Measurements from ENCODE around the gene KRT79.

KRT79 gene

DNA sequence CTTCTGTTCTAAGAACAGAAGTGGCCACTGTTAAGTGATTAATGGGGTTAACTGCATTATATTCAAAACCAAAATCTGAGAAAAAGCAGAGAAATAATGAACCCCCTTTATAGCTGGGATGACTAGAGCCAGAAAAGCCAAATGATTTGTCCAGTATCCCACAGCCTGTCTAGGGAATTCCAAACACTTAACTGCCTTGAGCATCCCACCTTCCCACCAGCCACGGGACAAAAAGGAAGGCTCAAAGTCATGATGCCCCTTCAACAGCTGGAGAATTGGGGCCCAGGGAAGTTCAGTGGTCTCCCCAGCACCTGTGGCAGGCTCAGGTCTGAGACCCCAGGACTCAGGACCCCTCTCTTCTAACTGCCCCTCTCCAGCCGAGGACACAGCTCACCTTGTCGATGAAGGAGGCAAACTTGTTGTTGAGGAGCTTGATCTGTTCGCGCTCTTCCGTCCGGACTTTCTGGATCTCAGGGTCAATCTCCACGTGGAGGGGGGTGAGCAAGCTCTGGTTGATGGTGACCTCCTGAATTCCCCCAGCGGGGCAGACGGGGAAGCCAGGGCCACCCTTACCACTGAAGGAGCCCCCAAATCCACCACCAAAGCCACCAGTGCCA lies 20.8 kb downstream of the KRT79 start:
- no peaks in the 10 kb centered on the region for H3K9me3 Mint-ChIP-seq
- peaks cover 11% of the 10 kb centered on the region for H3K4me1 Mint-ChIP-seq (ENCODE audit: low read depth)
- no peak overlapping the region for H3K27ac Mint-ChIP-seq
- H3K27me3 Mint-ChIP-seq = no peaks in the 10 kb centered on the region
- no peaks in the 10 kb centered on the region for H3K36me3 Mint-ChIP-seq (ENCODE audit: low read depth)
- no peak overlapping the region for H3K4me3 Mint-ChIP-seq

DNA sequence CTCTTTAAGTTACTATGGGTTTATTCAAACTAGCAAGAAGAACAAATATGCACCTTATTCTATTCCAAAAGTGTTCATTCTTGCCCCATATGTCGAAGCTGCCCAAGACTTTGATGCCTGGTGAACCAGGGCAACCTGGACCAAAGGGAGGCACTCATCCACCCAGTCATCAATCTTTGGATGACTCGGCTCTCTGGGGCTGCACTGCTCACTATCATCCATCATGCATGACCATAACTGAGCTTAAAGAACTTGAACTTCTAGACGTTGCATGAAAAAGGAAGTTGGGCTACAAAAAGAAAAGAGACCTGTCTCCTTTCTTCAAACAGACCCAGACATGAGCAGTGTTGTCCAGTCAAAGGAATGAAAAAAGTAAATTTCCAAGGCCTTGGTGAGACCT lies 21.4 kb downstream of the KRT79 start:
- Mint-ChIP-seq H3K27me3 (no peaks in the 10 kb centered on the region), H3K27ac (no peak overlapping the region), H3K4me3 (no peak overlapping the region), H3K9me3 (no peaks in the 10 kb centered on the region), H3K4me1 (ENCODE audit: low read depth) (peaks cover 7% of the 10 kb centered on the region), H3K36me3 (ENCODE audit: low read depth) (no peaks in the 10 kb centered on the region)

DNA sequence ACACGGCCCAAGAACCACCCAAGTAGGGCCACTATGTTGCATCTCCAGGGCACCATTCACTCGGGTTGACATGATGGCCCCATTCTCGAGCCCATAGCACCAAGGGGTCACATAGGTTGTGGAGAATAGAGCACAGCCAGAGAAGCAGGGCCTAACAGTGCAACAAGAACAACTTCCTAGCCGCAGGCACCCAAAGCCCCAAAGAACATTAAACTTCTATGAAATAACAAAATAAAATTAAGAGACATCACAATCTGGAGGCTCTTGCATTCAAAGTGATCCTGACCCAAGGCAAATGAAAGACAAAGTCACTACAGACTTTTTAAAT lies 22.1 kb downstream of the KRT79 start:
- H3K27me3 Mint-ChIP-seq = no peaks in the 10 kb centered on the region
- H3K27ac Mint-ChIP-seq = no peak overlapping the region
- no peak overlapping the region for H3K4me3 Mint-ChIP-seq
- H3K4me1 Mint-ChIP-seq (ENCODE audit: low read depth) = no peaks in the 10 kb centered on the region
- H3K36me3 Mint-ChIP-seq (ENCODE audit: low read depth) = no peaks in the 10 kb centered on the region
- H3K9me3 Mint-ChIP-seq = no peaks in the 10 kb centered on the region

DNA sequence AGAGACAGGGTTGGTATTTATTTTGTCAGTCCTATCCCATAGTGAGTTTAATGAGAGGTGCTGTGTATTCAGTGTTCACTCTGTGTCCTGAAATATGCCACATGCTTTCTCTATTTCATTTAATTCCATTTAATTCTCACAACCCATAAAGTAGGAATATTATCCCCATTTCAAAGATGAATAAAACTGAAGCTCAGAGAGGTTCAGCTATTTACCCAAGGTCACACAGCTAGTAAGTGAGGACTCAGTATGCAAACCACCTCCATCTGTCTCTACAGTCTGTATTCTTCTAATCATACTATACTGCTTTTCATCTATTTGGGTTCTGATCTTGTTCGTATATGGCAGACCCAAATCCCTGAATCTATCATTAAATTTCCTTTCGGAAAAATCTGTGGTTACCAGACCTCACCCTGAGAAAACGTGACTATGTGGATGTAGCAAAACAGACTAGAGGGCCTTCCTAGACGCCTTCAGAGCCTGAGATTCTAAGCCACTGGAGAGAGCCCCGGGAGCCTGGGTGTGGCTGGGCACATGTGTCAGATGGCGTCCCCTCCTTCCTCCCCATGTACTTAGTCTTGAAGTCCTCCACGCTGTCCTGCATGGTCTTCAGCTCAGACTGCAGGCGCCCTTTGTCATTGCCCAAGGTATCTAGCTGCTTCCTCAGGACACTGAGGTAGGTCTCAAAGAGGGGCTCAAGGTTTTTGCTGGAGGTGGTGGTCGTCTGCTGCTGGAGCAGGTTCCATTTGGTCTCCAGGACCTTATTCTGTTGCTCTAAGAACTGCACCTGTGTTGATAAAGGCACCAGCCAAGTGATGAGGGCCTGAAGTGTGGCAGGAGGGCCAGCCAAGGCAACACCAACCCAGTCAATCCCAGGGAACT lies 22.7 kb downstream of the KRT79 start:
- H3K27ac Mint-ChIP-seq = no peak overlapping the region
- no peaks in the 10 kb centered on the region for H3K9me3 Mint-ChIP-seq
- no peaks in the 10 kb centered on the region for H3K4me1 Mint-ChIP-seq (ENCODE audit: low read depth)
- no peaks in the 10 kb centered on the region for H3K27me3 Mint-ChIP-seq
- no peak overlapping the region for H3K4me3 Mint-ChIP-seq
- no peaks in the 10 kb centered on the region for H3K36me3 Mint-ChIP-seq (ENCODE audit: low read depth)

- Mint-ChIP-seq H3K4me3 (no peak overlapping the region), H3K27me3 (no peaks in the 10 kb centered on the region), H3K27ac (no peak overlapping the region), H3K9me3 (no peaks in the 10 kb centered on the region), H3K4me1 (ENCODE audit: low read depth) (no peaks in the 10 kb centered on the region), H3K36me3 (ENCODE audit: low read depth) (no peaks in the 10 kb centered on the region)
Measured at GRCh38 chr12:52810554-52810953, 23.6 kb downstream of the KRT79 start.

DNA sequence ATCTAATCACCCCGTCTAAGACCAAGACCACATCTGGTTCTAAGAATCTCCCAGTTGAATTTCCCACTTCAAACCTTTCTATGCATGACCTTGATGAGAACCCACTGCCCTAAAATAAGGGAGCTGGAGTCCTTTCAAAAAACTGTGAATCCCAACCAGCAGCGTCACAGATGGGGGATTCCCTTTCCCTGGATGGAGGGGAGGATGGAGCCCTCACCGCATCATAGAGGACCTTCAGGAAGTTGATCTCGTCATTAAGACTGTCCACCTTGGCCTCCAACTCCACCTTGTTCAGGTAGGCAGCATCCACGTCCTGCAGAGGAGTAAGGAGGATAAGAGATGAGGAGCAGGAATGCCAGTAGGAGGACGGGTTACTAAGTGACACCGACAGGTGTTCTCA lies 24.9 kb downstream of the KRT79 start:
- no peaks in the 10 kb centered on the region for H3K9me3 Mint-ChIP-seq
- no peaks in the 10 kb centered on the region for H3K4me1 Mint-ChIP-seq (ENCODE audit: low read depth)
- no peak overlapping the region for H3K4me3 Mint-ChIP-seq
- H3K27ac Mint-ChIP-seq = no peak overlapping the region
- no peaks in the 10 kb centered on the region for H3K36me3 Mint-ChIP-seq (ENCODE audit: low read depth)
- no peaks in the 10 kb centered on the region for H3K27me3 Mint-ChIP-seq

- H3K27ac Mint-ChIP-seq = no peak overlapping the region
- no peak overlapping the region for H3K4me3 Mint-ChIP-seq
- H3K27me3 Mint-ChIP-seq = no peaks in the 10 kb centered on the region
- H3K36me3 Mint-ChIP-seq (ENCODE audit: low read depth) = no peaks in the 10 kb centered on the region
- H3K9me3 Mint-ChIP-seq = no peaks in the 10 kb centered on the region
- no peaks in the 10 kb centered on the region for H3K4me1 Mint-ChIP-seq (ENCODE audit: low read depth)
Measured at GRCh38 chr12:52808573-52809160, 25.4 kb downstream of the KRT79 start.

DNA sequence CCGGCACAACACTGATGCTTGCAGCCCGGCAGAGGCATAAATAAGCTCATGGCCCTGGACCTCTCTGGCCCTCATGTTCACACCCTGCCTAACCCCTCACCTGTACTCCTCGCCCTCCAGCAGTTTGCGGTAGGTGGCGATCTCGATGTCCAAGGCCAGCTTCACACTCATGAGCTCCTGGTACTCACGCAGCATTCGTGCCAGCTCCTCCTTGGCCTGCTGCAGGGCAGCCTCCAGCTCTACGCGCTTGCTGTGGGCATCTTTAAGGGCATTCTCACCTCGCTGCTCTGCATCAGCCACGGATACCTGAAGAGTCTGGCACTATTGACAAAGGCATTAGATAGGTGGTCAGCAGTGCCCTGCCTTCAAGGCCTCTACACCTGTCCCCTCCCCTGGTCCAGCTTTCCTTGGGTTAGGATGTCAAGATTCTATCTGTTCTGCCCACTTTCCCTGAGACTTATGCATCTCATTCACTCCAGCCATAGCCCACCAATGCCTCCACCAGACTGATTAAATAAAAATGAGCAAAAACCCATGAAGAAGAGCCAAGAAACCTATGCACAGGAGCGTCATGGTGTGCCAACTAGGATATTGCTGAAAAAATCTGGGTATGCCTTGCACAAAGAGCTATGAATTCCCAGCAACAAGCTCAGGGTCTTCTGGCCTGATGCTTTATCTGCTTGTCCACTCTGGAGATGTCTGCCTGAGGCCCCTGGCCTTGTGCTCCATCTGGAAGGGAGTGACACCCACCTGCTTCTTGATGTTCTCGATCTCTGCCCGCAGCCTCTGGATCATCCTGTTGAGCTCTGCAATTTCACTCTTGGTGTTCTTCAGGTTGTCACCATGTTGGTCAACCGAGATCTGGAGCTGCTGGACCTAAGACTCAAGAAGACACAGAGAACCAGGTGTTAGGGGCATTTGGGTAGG lies 26.3 kb downstream of the KRT79 start:
- H3K4me1 Mint-ChIP-seq (ENCODE audit: low read depth) = no peaks in the 10 kb centered on the region
- no peak overlapping the region for H3K27ac Mint-ChIP-seq
- H3K36me3 Mint-ChIP-seq (ENCODE audit: low read depth) = no peaks in the 10 kb centered on the region
- H3K27me3 Mint-ChIP-seq = no peaks in the 10 kb centered on the region
- H3K9me3 Mint-ChIP-seq = no peaks in the 10 kb centered on the region
- no peak overlapping the region for H3K4me3 Mint-ChIP-seq

GRCh38 chr12:52806821-52807543 lies 27.1 kb downstream of the KRT79 start:
- Mint-ChIP-seq H3K27ac (no peak overlapping the region), H3K4me1 (ENCODE audit: low read depth) (no peaks in the 10 kb centered on the region), H3K27me3 (no peaks in the 10 kb centered on the region), H3K36me3 (ENCODE audit: low read depth) (no peaks in the 10 kb centered on the region), H3K9me3 (no peaks in the 10 kb centered on the region), H3K4me3 (no peak overlapping the region)

DNA sequence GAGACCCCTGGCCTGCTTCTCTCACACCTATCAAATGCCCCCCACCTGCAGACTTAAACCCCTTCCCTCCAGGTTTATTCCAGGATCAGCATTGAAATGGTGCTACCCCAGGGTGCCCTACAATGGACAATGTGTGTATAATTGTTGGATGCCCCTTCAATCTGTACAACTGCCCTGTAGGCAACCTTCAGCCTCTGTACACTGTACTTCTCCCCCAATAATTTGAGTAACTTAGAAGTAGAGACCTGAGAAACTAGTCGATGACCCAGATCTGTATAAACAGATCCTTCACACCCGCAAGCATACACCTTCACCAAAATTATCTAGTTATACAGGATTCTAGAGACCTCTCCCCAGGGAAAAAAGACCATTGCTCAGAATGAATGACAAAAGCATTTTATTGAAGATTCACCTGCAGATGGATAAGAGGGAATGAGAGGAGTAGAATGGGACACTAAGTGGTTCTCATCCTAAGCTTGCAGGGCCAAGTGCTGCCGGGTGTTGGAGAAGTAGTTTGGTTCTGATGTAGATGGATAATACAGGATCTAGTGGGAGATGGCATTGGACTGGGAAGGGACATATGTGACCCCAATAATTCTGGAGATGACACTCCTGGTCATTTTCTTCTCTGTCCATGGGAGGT lies 27.8 kb downstream of the KRT79 start:
- Mint-ChIP-seq H3K9me3 (no peaks in the 10 kb centered on the region), H3K36me3 (ENCODE audit: low read depth) (no peaks in the 10 kb centered on the region), H3K27ac (no peak overlapping the region), H3K4me3 (no peak overlapping the region), H3K27me3 (no peaks in the 10 kb centered on the region), H3K4me1 (ENCODE audit: low read depth) (no peaks in the 10 kb centered on the region)

DNA sequence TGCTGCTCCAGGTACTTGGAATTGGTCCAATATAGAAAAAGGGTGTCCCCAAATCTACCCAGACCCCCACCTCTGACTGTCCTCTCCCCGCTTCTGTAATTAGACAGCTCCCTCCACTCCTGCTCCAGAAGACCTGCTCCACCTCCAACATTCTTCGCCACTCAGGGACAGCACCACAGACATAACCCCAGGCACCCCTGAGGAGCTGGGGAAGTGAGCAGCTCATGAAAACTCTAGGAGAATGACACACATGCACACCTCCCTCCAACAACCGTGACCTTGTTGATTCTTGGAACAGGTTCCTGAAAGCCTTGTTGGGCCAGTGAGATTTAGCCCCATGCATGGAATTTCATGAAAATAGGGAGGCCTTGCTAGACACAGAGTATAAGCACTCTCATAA lies 28.4 kb downstream of the KRT79 start:
- no peaks in the 10 kb centered on the region for H3K36me3 Mint-ChIP-seq (ENCODE audit: low read depth)
- H3K27ac Mint-ChIP-seq = no peak overlapping the region
- no peaks in the 10 kb centered on the region for H3K9me3 Mint-ChIP-seq
- H3K4me3 Mint-ChIP-seq = no peak overlapping the region
- no peaks in the 10 kb centered on the region for H3K4me1 Mint-ChIP-seq (ENCODE audit: low read depth)
- no peaks in the 10 kb centered on the region for H3K27me3 Mint-ChIP-seq

DNA sequence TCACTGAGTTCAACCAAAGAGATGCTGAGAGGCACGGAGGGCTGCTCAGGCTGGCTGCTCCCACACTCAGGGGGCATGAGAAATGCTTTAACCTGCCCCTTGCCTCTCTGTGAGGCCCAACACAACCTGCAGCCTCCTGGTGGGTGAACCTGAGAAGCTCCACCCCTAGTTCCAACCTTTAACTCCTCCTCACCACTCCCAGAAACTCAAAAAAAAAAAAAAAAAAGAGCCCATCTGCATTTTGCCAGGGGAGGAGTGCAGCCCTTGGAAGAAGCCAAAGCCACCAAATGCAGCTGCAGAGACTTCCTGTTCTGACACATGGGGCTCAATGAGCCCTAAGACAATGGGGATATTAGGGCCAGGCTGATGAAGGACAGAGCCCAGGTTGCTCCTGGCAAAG lies 29.1 kb downstream of the KRT79 start:
- no peaks in the 10 kb centered on the region for H3K27me3 Mint-ChIP-seq
- no peak overlapping the region for H3K27ac Mint-ChIP-seq
- H3K4me1 Mint-ChIP-seq (ENCODE audit: low read depth) = no peaks in the 10 kb centered on the region
- no peaks in the 10 kb centered on the region for H3K36me3 Mint-ChIP-seq (ENCODE audit: low read depth)
- H3K4me3 Mint-ChIP-seq = no peak overlapping the region
- H3K9me3 Mint-ChIP-seq = no peaks in the 10 kb centered on the region

DNA sequence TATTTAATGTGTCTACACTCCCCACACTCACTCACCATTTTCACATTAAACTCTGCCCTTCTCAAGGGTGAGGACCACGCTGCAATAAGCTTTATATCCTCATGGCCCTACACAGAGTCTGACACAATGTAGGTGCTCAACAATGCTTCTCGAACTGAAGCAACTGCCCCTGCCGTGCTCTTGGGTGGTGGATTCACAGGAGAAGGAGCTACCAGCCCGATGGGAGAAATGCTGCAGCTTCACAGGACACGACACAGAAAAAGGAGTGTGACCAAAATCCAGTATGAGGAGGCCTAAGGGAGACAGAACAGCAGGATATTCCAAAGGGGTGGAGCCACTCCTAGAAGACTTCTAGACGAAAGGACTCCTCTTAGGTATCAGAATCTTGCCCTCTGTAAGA lies 31.7 kb downstream of the KRT79 start:
- H3K27ac Mint-ChIP-seq = no peak overlapping the region
- H3K4me3 Mint-ChIP-seq = no peak overlapping the region
- H3K36me3 Mint-ChIP-seq (ENCODE audit: low read depth) = no peaks in the 10 kb centered on the region
- no peaks in the 10 kb centered on the region for H3K27me3 Mint-ChIP-seq
- no peaks in the 10 kb centered on the region for H3K4me1 Mint-ChIP-seq (ENCODE audit: low read depth)
- no peaks in the 10 kb centered on the region for H3K9me3 Mint-ChIP-seq

- Mint-ChIP-seq H3K27ac (no peak overlapping the region), H3K4me1 (ENCODE audit: low read depth) (no peaks in the 10 kb centered on the region), H3K4me3 (no peak overlapping the region), H3K36me3 (ENCODE audit: low read depth) (no peaks in the 10 kb centered on the region), H3K9me3 (no peaks in the 10 kb centered on the region), H3K27me3 (no peaks in the 10 kb centered on the region)
Measured at GRCh38 chr12:52801773-52802172, 32.3 kb downstream of the KRT79 start.
